AG10803 (cell line): ENCODE results near the gene PPM1F.
"Not testable (repeated sequence)": the region's sequence is repeated elsewhere in the genome, so short reads cannot be mapped to it uniquely, and the experiment has no call there.

Experiments
- DNase-seq: peaks from one replicate; pipeline ENCODE4 v3.0.0; 2010; ENCODE audit warnings: low read depth
- H3K4me3 ChIP-seq: 2 replicates; pipeline ENCODE4 v1.5.1; 2011; ENCODE audit warnings: mild to moderate bottlenecking, low read length, control low read depth
- CTCF ChIP-seq: conservative IDR thresholded peaks from 2 replicates; pipeline ENCODE4 v1.5.1; 2011; ENCODE audit warnings: mild to moderate bottlenecking, low read length, control low read depth, inconsistent platforms

PPM1F gene

GRCh38 chr22:21944871-21945270, 7.8 kb downstream of the PPM1F start:
- no peak for TF ChIP-seq CTCF
- DNase-seq, result no peak
- H3K4me3 ChIP-seq, result no peak overlapping the region

GRCh38 chr22:21943571-21944448, 8.8 kb downstream of the PPM1F start:
- TF ChIP-seq CTCF, result no peak
- DNase-seq, result no peak

GRCh38 chr22:21942407-21943343, 10.0 kb downstream of the PPM1F start:
- TF ChIP-seq CTCF, result no peak
- no peak overlapping the region for H3K4me3 ChIP-seq
- peak; percentile 86 for DNase-seq

More at GRCh38 chr22:21943571-21944448, 8.8 kb downstream of the PPM1F start:
- no peak overlapping the region for H3K4me3 ChIP-seq

GRCh38 chr22:21941921-21942320, 10.7 kb downstream of the PPM1F start:
- TF ChIP-seq CTCF, result no peak
- DNase-seq, result no peak
- H3K4me3 ChIP-seq, result no peak overlapping the region

GRCh38 chr22:21940521-21940920, 12.1 kb downstream of the PPM1F start:
- no peak for TF ChIP-seq CTCF
- DNase-seq, result no peak

GRCh38 chr22:21939935-21940334, 12.7 kb downstream of the PPM1F start:
- DNase-seq, H3K4me3 ChIP-seq: not testable (repeated sequence)

More at GRCh38 chr22:21940521-21940920, 12.1 kb downstream of the PPM1F start:
- no peak overlapping the region for H3K4me3 ChIP-seq

- DNase-seq, result no peak
- no peak overlapping the region for H3K4me3 ChIP-seq
- TF ChIP-seq CTCF, result no peak
These were observed 13.2 kb downstream of the PPM1F start for GRCh38 chr22:21939461-21939913.
